ENCODE data around the gene PACS2. TPM values are rescaled to one million over a fixed set of nuclear protein-coding genes. Genes with fewer than 3 reads are reported as not detected.

The PACS2 gene
- total and polyA plus RNA-seq, 2 of the 8 experiments (the other 6 are each of a cell fraction or from before 2014, with no cell fraction given) = 38.0 to 62.8 TPM

GRCh38 chr14:105307052-105307727 is 7.4 kb upstream of the PACS2 start:
- FAIRE-seq (no peak), DNase-seq (ENCODE audit: low read depth in 1 of 2, low spot score in 2 of 2) (no peak)
- Histone ChIP-seq H2AK5ac (ENCODE audit: low read depth, low read length) (peak overlapping the region; percentile 1; the same call in 1 of the 2 replicates), H3K56ac (replicated peaks; ENCODE audit: insufficient read length, low read depth, low read length) (no peak overlapping the region), H4K5ac (ENCODE audit: insufficient read length, low read depth, low read length) (no peak overlapping the region), H3K4me3 (ENCODE audit: extremely low read depth in 1 of 4, insufficient read depth in 2 of 4, low read depth in 3 of 4, low read length in 4 of 4) (no peak overlapping the region), H3K14ac (ENCODE audit: insufficient read length) (no peak overlapping the region), H3K79me1 (ENCODE audit: low read depth, low read length) (no peaks in the 10 kb centered on the region), H2BK12ac (ENCODE audit: low read depth, low read length) (no peak overlapping the region), H2AFZ (ENCODE audit: low read length) (no peak overlapping the region), H4K20me1 (replicated peaks in 1 of 2; ENCODE audit: control insufficient read depth in 1 of 2, insufficient read depth in 2 of 2, low read length in 2 of 2) (peaks cover 0 to 4% of the 10 kb centered on the region in 2 experiments), H3K36me3 (ENCODE audit: control insufficient read depth in 2 of 4, insufficient read depth in 4 of 4, low read length in 3 of 4) (no peaks in the 10 kb centered on the region), H2BK5ac (ENCODE audit: low read depth, low read length) (no peak overlapping the region), H3K27me3 (replicated peaks in 1 of 4; ENCODE audit: control insufficient read depth in 3 of 4, extremely low read depth in 1 of 4, insufficient read depth in 3 of 4, low read length in 3 of 4) (no peaks in the 10 kb centered on the region), H4K8ac (ENCODE audit: extremely low read depth, insufficient read depth, low read length) (no peak overlapping the region), H3K4me2 (ENCODE audit: insufficient read depth in 1 of 2, low read depth in 2 of 2, low read length in 2 of 2) (peak overlapping the region; percentile 41 to 45; a peak in 3 of 4 replicates), H2BK20ac (ENCODE audit: low read length) (no peak overlapping the region), H3K9me3 (ENCODE audit: insufficient read depth in 2 of 2, low read depth in 1 of 2, low read length in 1 of 2) (no peaks in the 10 kb centered on the region), H3K4ac (replicated peaks; ENCODE audit: insufficient read length, low read depth, low read length) (no peak overlapping the region), H2BK120ac (replicated peaks; ENCODE audit: low read depth, low read length) (no peak overlapping the region), H3K23me2 (ENCODE audit: low read depth, low read length) (no peaks in the 10 kb centered on the region), H3K79me2 (ENCODE audit: control insufficient read depth in 1 of 2, insufficient read depth in 2 of 2, low read length in 2 of 2) (no peaks in the 10 kb centered on the region), H3K23ac (ENCODE audit: insufficient read length) (no peak overlapping the region), H2BK15ac (ENCODE audit: low read length) (no peak overlapping the region), H4K91ac (replicated peaks; ENCODE audit: insufficient read length, low read length) (no peak overlapping the region), H3K18ac (ENCODE audit: extremely low read depth, low read length) (no peak overlapping the region), H3K27ac (ENCODE audit: low read depth, low read length) (no peak overlapping the region), H3K4me1 (replicated peaks in 1 of 4; ENCODE audit: control insufficient read depth in 3 of 4, insufficient read depth in 4 of 4, low read length in 3 of 4) (peaks cover 4 to 18% (median 10%) of the 10 kb centered on the region in 4 experiments), H3K9ac (replicated peaks in 1 of 4; ENCODE audit: extremely low read depth in 1 of 4, low read depth in 3 of 4, low read length in 3 of 4) (no peak overlapping the region)
- WGBS, 2 experiments (ENCODE audit: extremely low coverage in 1 of 2, insufficient coverage in 1 of 2, insufficient read length in 1 of 2, insufficient replicate concordance in 2 of 2, low coverage in 1 of 2, low lambda C conversion rate in 2 of 2, missing lambda C conversion rate in 1 of 2) = 55% methylated on average over 4 of the region's 4 CpGs; no CpG with 5 or more reads in 1 of the 2 experiments
- CTCF ChIA-PET (ENCODE audit: partially characterized antibody) = interaction anchor here (0.6 to 1.6 kb wide), 7 partner anchors 10 to 164 kb away, joined by 3 to 6 read pairs (median 3); no protein-coding TSS in a partner anchor
- POLR2A ChIA-PET (ENCODE audit: partially characterized antibody) = interaction anchor here (0.6 kb wide), 1 partner anchor 98 kb away, joined by 3 read pairs; no protein-coding TSS in a partner anchor
- TF ChIP-seq USF2 (IDR thresholded peaks at IDR 0.05; ENCODE audit: low read length) (no peak), FOSL1 (IDR thresholded peaks at IDR 0.05; ENCODE audit: insufficient read depth, low read depth, low read length) (no peak), NANOG (IDR thresholded peaks at IDR 0.05; ENCODE audit: insufficient read depth, low read depth, low read length, poor library complexity, severe bottlenecking) (peak; percentile 63), ATF2 (IDR thresholded peaks at IDR 0.05; ENCODE audit: low read length) (no peak), BCL11A (IDR thresholded peaks at IDR 0.05; ENCODE audit: low read depth in 2 of 2, low read length in 2 of 2) (no peak), YY1 (IDR thresholded peaks at IDR 0.05; ENCODE audit: low read depth, low read length) (0 out of 2 replicates have a peak, but pooled peaks have one; percentile 44), GABPA (IDR thresholded peaks at IDR 0.05; ENCODE audit: borderline replicate concordance, insufficient read depth, low read length) (no peak), TEAD4 (IDR thresholded peaks at IDR 0.05; ENCODE audit: low read depth, low read length) (0 out of 2 replicates have a peak, but pooled peaks have one; percentile 15), RBBP5 (IDR thresholded peaks at IDR 0.05; ENCODE audit: borderline replicate concordance, low read depth, low read length) (no peak)

Data from H1 (cell line).